Lower leg skin (tissue), 3 donors: ENCODE data around the gene PHEX.

Experiments used
- CTCF ChIP-seq, 3 donors: fragments of 450-650 bp; IDR thresholded peaks; one replicate each; pipeline ENCODE4 v1.5.1; 2016; ENCODE audit warnings: antibody characterized with exemption in 3 of 3, mild to moderate bottlenecking in 3 of 3, moderate library complexity in 2 of 3
- POLR2A ChIP-seq, 2 donors: fragments of 450-650 bp; IDR thresholded peaks; one replicate each; pipeline ENCODE4 v1.6.1; 2016 to 2017; ENCODE audit warnings: antibody characterized with exemption in 2 of 2, mild to moderate bottlenecking in 1 of 2, moderate library complexity in 1 of 2

- TF ChIP-seq CTCF (IDR thresholded peaks at IDR 0.05) = no peak
- no peak for TF ChIP-seq POLR2A (IDR thresholded peaks at IDR 0.05)
Measured at GRCh38 chrX:22194660-22194945, 162.5 kb downstream of the PHEX start.
